ENCODE measurements around the gene DNMT3L. TPM values are rescaled to one million over a fixed set of nuclear protein-coding genes. Genes with fewer than 3 reads are reported as not detected.

Gene DNMT3L
- total RNA-seq, 1 experiment from 2014 or later, result not detected

- H3K4me1 Mint-ChIP-seq, result peaks cover 10% of the 10 kb centered on the region
- DNase-seq (ENCODE audit: low spot score), result no peak
- no peaks in the 10 kb centered on the region for H3K36me3 Mint-ChIP-seq
- POLR2A ChIA-PET, result no interaction called here
- CTCF ChIA-PET, result interaction anchor here (2.9 kb wide), 1 partner anchor 9 kb away, joined by 22 read pairs; no protein-coding TSS in a partner anchor
- H3K4me3 Mint-ChIP-seq, result no peak overlapping the region
- ATAC-seq, result no peak
- no peak overlapping the region for H3K27ac Mint-ChIP-seq
- H3K9me3 Mint-ChIP-seq, result no peaks in the 10 kb centered on the region
- TF ChIP-seq GABPB1 (CRISPR knock-in tag; IDR thresholded peaks at IDR 0.05), result no peak
- TF ChIP-seq MYBL2 (CRISPR knock-in tag; IDR thresholded peaks at IDR 0.05), result no peak
- TF ChIP-seq TCF7 (CRISPR knock-in tag; IDR thresholded peaks at IDR 0.05; ENCODE audit: low read depth), result no peak
- TF ChIP-seq NFYB (CRISPR knock-in tag; conservative IDR thresholded peaks at IDR 0.05; ENCODE audit: low read depth), result no peak
- TF ChIP-seq HMGA2 (CRISPR knock-in tag; IDR thresholded peaks at IDR 0.05), result no peak
- no peak for TF ChIP-seq CREM (CRISPR knock-in tag; IDR thresholded peaks at IDR 0.05)
- TF ChIP-seq ZNF396 (CRISPR knock-in tag; IDR thresholded peaks at IDR 0.05; ENCODE audit: borderline replicate concordance), result no peak
- H3K27me3 Mint-ChIP-seq (ENCODE audit: low read depth), result peaks cover 27% of the 10 kb centered on the region
These were observed 26.8 kb upstream of the DNMT3L start for GRCh38 chr21:44288251-44289110.

GRCh38 chr21:44286716-44287632 is 25.3 kb upstream of the DNMT3L start:
- H3K27me3 Mint-ChIP-seq (ENCODE audit: low read depth), result peaks cover 30% of the 10 kb centered on the region
- TF ChIP-seq USF2 (CRISPR knock-in tag; IDR thresholded peaks at IDR 0.05), result no peak
- TF ChIP-seq ATF3 (CRISPR knock-in tag; conservative IDR thresholded peaks at IDR 0.05), result no peak
- no peak for TF ChIP-seq AFF4 (CRISPR knock-in tag; IDR thresholded peaks at IDR 0.05; ENCODE audit: borderline replicate concordance)
- no peak for TF ChIP-seq ZNF396 (CRISPR knock-in tag; IDR thresholded peaks at IDR 0.05; ENCODE audit: borderline replicate concordance)
- no peak for TF ChIP-seq ZNF263 (CRISPR knock-in tag; IDR thresholded peaks at IDR 0.05; ENCODE audit: low read depth)

GRCh38 chr21:44286086-44286715 is 24.5 kb upstream of the DNMT3L start:
- CTCF ChIA-PET, result interaction anchor here (2.9 kb wide), 1 partner anchor 11 kb away, joined by 22 read pairs; no protein-coding TSS in a partner anchor
- TF ChIP-seq SOX15 (CRISPR knock-in tag; IDR thresholded peaks at IDR 0.05) (no peak), MAX (CRISPR knock-in tag; IDR thresholded peaks at IDR 0.05) (no peak), CREM (CRISPR knock-in tag; IDR thresholded peaks at IDR 0.05) (no peak), NR2C2 (CRISPR knock-in tag; IDR thresholded peaks at IDR 0.05) (no peak), HMGA2 (CRISPR knock-in tag; IDR thresholded peaks at IDR 0.05) (no peak), IRF1 (CRISPR knock-in tag; IDR thresholded peaks at IDR 0.05) (no peak), FOXP4 (CRISPR knock-in tag; IDR thresholded peaks at IDR 0.05) (no peak), ZNF219 (CRISPR knock-in tag; IDR thresholded peaks at IDR 0.05; ENCODE audit: borderline replicate concordance) (no peak)
- H3K36me3 Mint-ChIP-seq, result no peaks in the 10 kb centered on the region
- peaks cover 21% of the 10 kb centered on the region for H3K4me1 Mint-ChIP-seq
- H3K27me3 Mint-ChIP-seq (ENCODE audit: low read depth), result peaks cover 30% of the 10 kb centered on the region
- H3K4me3 Mint-ChIP-seq, result no peak overlapping the region
- no peaks in the 10 kb centered on the region for H3K9me3 Mint-ChIP-seq
- DNase-seq (ENCODE audit: low spot score) (no peak), ATAC-seq (no peak)
- POLR2A ChIA-PET, result interaction anchor here (0.7 kb wide), 1 partner anchor 359 kb away, joined by 4 read pairs; no protein-coding TSS in a partner anchor
- H3K27ac Mint-ChIP-seq, result no peak overlapping the region

More at GRCh38 chr21:44286716-44287632, 25.3 kb upstream of the DNMT3L start:
- ChIA-PET POLR2A (interaction anchor here (0.7 kb wide), 1 partner anchor 360 kb away, joined by 4 read pairs; no protein-coding TSS in a partner anchor), CTCF (interaction anchor here (2.9 kb wide), 1 partner anchor 11 kb away, joined by 22 read pairs; no protein-coding TSS in a partner anchor)
- Mint-ChIP-seq H3K27ac (no peak overlapping the region), H3K9me3 (no peaks in the 10 kb centered on the region), H3K4me1 (peaks cover 21% of the 10 kb centered on the region), H3K36me3 (no peaks in the 10 kb centered on the region), H3K4me3 (no peak overlapping the region)
- DNase-seq (ENCODE audit: low spot score), result no peak
- ATAC-seq, result no peak

Data from WTC11 (cell line).